COR-L47 (cell line): ENCODE data around the gene OR5H2.
"Not testable (repeated sequence)": the region's sequence is repeated elsewhere in the genome, so short reads cannot be mapped to it uniquely, and the experiment has no call there.

Experiments
- DNase-seq: peaks from one replicate; lab custom pipeline; 2025; lab: John Stamatoyannopoulos, UW

OR5H2 gene

DNA sequence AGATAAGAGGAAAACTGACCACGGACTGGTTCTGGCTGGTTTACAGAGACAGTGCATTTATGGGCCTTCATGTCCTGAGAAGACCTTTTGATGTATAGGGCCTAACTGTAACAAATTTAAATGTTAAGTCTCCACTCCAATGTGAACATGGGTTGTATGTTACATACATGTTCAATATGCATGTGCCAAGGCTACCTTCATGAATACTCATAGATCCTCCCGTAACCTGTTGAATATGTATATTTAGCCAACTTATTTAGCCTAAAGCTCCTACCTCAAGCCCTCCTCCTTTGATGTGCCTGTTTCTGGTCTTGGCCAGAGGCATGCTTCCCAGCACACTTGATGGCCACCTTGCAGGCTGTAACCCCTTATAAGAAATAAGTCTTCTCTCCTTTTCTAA is at the start of gene OR5H2:
OR5H2 (plus strand) TSS at position 301 of the 400 bp plus-strand sequence. CDS start 398 bp downstream, outside the sequence.
- DNase-seq, result no peak

DNA sequence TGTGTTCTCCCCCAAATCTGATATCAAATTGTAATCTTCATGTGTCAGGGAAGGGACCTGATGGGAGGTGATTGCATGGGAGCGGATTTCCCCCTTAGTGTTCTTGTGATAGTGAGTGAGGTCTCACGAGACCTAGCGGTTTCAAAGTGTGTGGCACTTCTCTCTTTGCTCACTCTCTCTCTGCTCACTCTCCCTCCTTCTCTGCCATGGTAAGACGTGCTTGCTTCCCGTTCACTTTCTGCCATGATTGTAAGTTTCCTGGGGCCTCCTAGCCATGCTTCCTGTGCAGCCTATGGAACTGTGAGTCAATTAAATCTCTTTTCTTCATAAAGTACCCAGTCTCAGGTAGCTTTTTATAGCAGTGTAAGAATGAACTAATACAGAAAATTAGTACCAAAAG is 48.8 kb upstream of the OR5H2 start:
- DNase-seq, result no peak

DNA sequence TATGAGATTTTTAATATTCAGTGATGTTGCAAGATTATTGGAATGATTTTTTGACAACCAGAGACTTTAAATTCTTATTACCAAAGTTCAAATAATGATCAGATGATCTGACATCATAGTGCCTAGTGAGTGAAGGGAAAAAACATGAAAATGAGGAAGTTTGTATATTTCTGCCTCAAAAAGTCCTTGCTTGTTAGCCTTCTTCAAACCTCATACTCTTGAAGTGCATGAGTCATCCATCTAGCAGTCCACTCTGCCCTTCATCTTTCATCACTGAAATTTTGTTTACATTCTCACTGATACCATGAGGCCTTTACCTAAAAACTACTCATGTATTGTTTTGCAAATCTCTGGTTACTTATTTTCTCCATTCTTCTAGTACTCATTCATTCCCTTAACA is 42.2 kb upstream of the OR5H2 start:
- DNase-seq, result no peak

GRCh38 chr3:98242155-98242554 is 40.1 kb upstream of the OR5H2 start:
- no peak for DNase-seq

DNA sequence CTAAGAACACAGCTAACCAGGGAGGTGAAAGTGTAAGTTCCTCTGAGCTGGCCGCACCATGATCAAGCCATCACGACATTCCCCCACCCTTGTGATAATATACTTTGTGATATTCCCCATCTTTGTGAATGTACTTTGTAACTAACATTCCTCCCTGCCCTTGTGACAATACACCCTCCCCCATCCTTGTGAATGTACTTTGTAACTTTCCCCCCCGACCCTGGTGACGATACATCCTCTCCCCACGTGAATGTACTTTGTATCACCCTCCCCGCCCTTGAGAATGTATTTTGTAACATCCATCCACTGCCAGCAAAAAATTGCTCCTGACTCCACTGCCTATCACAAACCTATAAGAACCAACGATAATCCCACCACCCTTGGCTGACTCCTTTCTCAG is 38.5 kb upstream of the OR5H2 start:
- no peak for DNase-seq

DNA sequence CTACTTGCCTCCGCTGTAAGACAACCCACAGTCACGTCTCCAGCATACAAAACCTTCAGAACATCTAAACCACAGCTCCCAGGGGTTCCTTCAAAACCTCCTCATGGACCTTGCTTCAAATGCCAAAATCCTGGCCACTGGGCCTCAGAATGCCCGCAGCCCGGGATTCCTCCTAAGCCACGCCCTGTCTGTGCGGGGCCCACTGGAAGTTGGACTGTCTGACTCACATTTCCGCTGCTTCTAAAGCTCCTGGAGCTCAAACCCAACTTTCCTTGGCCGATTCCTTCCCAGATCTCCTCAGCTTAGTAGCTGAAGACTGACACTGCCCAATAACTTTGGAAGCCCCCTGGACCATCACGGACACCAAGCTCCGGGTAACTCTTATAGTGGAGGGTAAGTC is 36.2 kb upstream of the OR5H2 start:
- no peak for DNase-seq

- not testable (repeated sequence) for DNase-seq
Observed at GRCh38 chr3:98256026-98256425, 26.3 kb upstream of the OR5H2 start.

DNA sequence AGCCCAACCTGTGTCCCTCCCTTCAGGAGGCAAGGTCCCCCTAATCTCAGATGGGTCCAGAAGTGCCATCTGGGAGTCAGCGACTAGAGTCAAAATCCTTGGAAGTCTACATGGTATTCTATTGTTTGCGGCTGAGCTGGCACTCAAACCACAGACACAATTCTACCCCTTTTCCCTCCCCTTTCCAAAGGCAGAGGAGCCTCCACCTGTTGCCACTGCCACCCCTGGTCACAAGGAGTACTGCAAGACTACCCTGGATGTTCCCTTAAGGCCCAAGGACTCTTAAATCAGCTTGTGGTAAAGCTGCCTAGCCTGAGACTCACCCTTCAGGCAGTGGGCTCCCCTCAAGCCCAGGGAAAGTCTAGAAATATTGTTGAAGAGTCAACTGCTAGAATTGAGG is 22.6 kb upstream of the OR5H2 start:
- DNase-seq, result no peak

DNA sequence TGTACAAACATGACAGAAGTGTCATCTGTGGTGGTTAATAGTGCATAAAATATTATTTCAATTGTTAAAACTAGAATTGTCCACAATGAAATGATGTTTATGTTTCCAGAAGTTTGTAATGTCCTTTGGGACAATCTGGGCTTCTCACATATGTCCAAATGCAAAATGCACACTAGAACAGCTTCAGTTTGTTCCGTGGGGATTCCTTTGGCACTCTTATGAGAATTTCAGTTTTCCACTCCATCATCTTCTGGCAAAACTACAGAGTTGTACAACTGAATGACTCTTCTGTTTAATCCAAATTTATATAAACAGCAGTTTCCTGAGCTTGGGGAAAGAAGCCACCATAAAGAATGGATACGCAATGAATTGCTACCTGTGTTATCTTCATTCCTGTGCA is 20.3 kb upstream of the OR5H2 start:
- no peak for DNase-seq

DNA sequence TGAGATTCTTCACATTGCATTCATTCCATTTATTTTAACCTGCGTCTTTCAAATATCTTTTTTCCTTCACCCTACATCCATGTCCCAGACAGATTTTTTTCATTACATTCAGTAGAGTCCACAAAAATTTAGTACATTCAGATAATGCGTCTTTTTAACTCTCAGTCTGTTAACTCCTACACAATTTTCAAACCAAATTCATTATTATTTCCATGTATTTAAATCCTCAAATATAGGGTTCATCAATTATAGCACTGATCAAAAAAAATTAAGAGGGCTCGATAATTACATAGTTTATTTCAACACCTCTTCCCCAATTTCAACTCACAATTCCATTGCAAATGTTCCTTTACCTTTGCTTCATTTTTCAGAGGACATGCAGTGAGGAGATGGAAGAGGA is 18.4 kb upstream of the OR5H2 start, which contains the start of gene OR5H6:
OR5H6 (plus strand) TSS at position 301 of the 400 bp plus-strand sequence; CDS start at position 390, 89 bp downstream.
- DNase-seq, result no peak

DNA sequence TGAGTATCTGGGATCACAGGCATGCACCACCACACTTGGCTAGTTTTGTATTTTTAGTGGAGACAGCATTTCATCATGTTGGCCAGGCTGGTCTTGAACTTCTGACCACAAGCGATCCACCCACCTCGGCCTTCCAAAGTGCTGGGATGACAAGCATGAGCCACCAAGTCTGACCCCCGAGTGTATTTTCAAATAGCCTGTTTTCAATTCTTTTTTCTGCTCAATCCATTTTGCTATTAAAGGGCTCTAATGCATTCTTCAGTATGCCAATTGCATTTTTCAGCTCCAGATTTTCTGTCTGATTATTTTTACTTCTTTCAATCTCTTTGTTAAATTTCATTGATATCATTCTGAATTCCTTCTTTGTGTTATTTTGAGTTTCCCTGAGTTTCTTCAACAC is 12.5 kb upstream of the OR5H2 start:
- DNase-seq, result no peak

DNA sequence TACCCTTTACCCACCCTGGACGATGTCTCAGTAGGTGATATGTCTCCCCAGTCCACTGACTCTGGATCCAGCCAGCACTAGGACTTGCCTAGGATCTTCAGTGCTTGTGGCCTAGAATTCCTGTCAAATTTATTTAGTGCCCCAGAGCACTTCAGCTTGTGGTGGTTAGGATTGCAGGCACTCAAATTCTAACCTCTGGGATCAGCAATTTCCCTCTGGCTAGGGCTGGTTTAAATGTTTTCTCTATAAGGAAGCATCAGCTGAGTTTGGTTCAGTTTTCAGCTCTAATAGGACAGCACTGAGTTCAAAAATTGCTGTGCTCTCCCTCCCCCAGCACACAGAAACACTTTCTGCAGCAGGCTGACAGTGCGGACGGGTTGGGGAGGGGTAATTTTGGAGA is 10.2 kb upstream of the OR5H2 start:
- DNase-seq, result no peak

- no peak for DNase-seq
Observed at GRCh38 chr3:98274914-98275313, 7.4 kb upstream of the OR5H2 start.

- no peak for DNase-seq
Observed at GRCh38 chr3:98290916-98291315, 8.6 kb downstream of the OR5H2 start.

GRCh38 chr3:98291332-98291957 is 9.1 kb downstream of the OR5H2 start:
- no peak for DNase-seq

DNA sequence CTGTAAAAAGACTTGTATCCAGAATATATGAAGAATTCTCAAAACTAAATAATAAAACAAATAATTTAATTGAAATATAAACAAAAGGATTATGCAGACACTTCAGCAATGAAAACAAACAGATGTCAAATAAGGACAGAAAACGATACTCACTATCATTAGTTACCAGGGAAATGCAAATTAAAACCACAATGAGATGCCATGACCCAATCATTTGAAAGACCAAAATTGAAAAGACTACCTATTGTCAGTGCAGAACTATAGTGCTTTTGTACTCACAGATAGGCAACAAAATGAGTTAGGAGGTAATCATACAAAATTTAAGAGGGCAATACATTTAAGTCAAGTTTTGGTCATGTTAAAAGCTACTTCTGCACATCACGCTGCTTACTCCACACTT is 39.8 kb downstream of the OR5H2 start:
- DNase-seq, result no peak

GRCh38 chr3:98322686-98323085 is 40.4 kb downstream of the OR5H2 start:
- DNase-seq, result no peak

GRCh38 chr3:98323425-98323824 is 41.1 kb downstream of the OR5H2 start:
- DNase-seq, result no peak

DNA sequence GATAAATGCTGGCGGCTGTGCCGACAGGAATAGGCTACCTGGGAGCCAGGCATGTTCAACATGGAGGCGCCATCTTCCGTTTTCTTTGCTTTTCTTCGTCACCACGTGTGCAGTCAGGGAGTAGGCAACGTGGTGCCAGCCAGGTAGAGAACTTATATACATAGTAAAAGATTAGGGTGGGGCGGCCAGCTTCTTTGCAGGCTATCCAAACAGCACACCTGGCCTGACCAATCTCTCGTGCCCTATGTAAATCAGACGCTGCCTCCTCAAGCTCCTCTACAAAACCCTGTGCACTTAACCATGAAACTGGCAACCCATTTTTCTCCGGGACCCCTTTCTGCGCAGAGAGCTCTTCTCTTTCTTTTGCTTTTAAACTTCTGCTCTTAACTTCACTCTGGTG is 42.8 kb downstream of the OR5H2 start:
- no peak for DNase-seq

- DNase-seq, result no peak
Observed at GRCh38 chr3:98326105-98326893, 44.0 kb downstream of the OR5H2 start.

DNA sequence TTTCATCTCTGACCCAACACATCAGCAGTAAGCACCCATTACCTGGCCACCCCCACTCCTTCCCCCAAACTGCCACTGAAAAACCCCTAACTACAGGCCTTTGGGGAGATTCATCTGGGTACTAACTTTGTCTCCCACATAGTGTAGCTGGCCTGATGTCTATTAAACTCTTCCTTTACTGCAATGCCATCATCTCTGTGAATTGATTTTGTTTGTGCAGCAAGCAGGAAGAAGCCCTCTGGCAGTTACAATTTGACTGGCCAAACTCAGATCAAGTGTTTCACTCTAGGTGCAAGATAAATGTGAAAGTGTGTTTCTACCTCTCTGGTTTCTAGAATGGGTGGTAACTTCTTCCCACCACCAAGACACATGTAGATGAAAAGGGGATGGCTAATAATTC is 44.6 kb downstream of the OR5H2 start:
- DNase-seq, result no peak

GRCh38 chr3:98328933-98329332 is 46.6 kb downstream of the OR5H2 start:
- no peak for DNase-seq

- DNase-seq, result peak; percentile 16
Observed at GRCh38 chr3:98329392-98330124, 47.3 kb downstream of the OR5H2 start.
